Sciatic nerve (tissue), 2 donors: ENCODE results near the gene SSU72. TPM values are rescaled to one million over a fixed set of nuclear protein-coding genes. Genes with fewer than 3 reads are reported as not detected.
A peak's percentile ranks its signal among the peaks of the same experiment; 100 is the strongest.
"Not testable (repeated sequence)": the region's sequence is repeated elsewhere in the genome, so short reads cannot be mapped to it uniquely, and the experiment has no call there.

Experiments
- ATAC-seq: fragments of 200-7000 bp; cut with Tn5 transposase; one replicate; pipeline ENCODE4 v1.9.1; 2020; ENCODE audit warnings: mild to moderate bottlenecking, moderate library complexity
- DNase-seq: peaks from one replicate; pipeline ENCODE4 v3.0.0-alpha.2; 2020; ENCODE audit warnings: low spot score
- intact Hi-C: fragments of 100-400 bp; cut with DNase I; formaldehyde crosslinking; loops from one replicate; pipeline ENCODE4 v1.14.2; 2022
- total RNA-seq: library from RNA; stranded (reverse); fragmentation: NEBNext Ultra II Directional; extraction: Animal tissue kit (Norgen Biotek cat#: 25700); gene quantifications from one replicate; pipeline ENCODE4 v1.2.1, GENCODE V29; 2021
- donor health status: DM: no; HTN: no; CAD: no.
- donor health status: DM: no; HTN: no; CAD: no.

Gene SSU72
- total RNA-seq, 1 donor from 2014 or later = 78.5 TPM

DNA sequence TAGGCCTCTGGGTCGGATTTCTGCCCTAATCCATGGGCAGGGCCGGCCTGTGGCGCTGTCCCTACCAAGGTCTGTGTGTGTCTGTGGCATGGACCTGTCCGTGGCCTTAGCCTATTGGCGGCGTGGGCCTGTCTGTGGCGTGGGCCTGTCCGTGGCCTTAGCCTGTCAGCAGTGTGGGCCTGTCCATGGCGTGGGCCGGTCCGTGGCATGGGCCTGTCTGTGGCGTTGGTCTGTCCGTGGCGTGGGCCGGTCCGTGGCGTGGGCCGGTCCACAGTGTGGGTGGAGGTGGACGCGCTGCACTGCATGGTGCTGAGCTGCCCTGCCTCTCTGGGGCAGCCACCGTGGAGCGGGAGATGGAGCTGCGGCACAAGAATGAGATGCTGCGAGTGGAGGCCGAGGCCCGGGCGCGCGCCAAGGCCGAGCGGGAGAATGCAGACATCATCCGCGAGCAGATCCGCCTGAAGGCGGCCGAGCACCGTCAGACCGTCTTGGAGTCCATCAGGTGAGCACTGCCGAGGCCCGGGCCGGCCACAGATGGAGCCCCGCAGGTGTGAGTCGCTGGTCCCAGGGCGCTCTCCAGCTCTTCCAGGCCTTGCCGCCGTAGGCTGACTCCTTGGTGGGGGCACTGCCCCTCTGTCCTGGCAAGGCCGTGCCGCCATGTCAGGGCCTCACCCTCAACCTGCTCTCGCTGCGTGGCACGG is 54.7 kb downstream of the SSU72 start:
- DNase-seq, ATAC-seq, intact Hi-C loops: not testable (repeated sequence)

DNA sequence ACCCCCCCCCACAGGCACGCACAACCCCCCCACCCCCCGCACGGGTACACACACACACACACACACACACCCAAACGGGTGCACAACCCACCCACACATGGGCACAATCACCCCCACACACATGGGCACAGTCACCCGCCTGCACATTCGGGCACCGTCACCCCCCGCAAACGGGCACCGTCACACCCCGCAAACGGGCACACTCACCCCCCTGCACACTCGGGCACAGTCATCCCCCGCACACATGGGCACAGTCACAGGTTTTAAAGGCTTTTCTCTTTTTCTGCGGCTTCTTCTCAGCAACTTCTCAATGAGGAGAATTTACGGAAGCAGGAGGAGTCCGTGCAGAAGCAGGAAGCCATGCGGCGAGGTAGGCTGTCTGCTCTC is 56.0 kb downstream of the SSU72 start:
- ATAC-seq, intact Hi-C loops, DNase-seq: not testable (repeated sequence)

DNA sequence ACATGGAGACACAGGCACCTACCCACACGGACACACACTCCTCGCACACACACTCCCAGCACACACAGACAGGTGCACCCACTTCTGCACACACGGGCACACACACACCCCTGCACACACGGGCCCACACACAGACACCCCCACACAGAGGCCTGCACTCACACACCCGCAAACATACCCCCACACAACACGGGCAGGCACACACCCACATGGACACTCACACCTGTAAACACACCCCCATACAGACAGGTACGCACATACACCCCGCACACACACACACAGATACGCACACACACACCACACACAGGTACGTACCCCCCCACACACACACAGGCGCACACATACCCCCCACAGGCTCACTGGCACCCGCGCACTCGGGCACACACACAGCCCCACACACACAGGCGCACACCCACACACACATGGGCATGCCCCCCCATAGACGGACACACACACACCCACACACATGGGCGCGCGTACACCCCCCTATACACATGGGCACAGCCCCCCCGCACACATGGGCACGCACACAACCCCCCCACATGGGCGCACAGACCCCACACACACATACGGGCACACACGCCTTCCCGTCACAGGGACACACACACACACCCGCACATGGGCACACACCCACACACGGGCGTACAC is 56.6 kb downstream of the SSU72 start:
- intact Hi-C loops = no loop called here
- ATAC-seq (no peak), DNase-seq (no peak)

DNA sequence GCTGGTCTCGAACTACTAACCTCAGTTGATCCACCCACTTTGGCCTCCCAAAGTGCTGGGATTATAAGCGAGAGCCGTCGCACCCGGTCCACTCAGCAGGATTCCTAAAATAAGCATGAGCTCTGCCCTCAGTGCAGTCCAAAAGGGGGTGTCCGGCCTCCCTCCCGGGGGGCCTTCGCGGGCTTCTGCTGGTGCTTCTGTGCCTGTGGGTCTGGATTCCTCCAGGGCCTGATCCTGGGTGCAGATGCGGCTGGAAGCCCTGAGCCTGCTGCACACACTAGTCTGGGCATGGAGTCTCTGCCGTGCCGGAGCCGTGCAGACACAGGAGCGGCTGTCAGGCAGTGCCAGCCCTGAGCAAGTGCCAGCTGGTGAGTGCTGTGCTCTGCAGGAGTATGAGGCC is 57.7 kb downstream of the SSU72 start:
- intact Hi-C loops, ATAC-seq, DNase-seq: not testable (repeated sequence)

DNA sequence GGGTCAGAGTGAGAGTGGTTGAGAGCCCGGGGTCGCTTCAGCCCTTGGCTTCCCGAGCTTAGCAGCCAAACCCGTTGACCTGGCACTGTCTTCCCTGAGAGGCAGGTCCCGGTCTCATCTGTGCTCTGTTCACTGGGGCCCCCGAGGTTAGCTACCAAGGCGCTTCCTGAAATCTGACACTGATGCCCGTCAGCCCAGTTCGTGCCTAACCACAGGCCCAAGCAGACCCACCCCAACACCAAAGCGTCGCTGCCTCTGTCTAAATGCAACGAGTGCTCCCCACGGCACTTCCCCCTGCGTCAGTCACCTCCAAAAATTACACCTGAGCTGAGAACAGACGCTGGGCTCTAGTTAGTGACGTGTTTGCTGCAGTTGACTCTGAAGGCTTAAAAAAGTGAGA is 60.3 kb downstream of the SSU72 start:
- DNase-seq, ATAC-seq, intact Hi-C loops: not testable (repeated sequence)

DNA sequence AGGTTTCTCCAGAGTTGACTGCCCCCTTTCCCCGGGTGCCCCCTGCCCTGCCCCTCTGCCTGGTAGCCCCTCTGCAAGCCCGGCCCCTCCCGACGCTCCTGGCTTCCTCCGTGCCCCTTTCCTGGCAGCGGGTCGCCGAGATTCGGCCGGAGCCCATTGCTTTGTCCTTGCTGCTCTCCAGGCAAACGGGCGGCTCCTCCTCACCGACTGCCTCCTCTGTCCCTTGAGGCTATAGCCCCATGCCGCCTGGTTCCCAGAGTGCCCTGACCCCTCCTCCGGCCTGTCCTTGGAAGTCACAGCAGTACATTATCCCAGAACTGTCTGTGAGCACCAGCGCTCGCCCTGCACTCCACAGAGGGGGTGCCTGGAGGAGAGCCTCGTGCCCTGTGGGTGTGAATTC is 61.0 kb downstream of the SSU72 start:
- intact Hi-C loops, DNase-seq, ATAC-seq: not testable (repeated sequence)

DNA sequence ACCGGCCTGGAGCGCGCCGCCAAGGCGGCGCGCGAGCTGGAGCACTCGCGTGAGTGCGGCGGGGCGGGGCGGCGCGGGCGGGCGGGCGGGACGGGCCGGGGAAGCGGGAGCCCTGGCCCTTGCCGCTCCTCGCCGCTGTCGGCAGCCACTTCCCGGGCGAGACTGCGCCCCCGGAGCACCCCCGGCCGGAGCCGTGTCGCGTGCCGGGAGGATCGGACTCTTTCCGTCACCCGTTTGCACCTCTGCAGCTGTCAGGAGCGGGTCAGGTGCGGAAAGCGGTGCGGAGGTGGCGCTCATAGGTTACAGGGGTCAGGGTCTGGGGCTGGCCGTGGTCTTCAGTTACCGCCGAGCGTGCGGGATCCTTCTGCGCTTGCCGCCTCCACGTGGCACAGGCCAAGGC is 62.2 kb downstream of the SSU72 start:
- intact Hi-C loops = not testable (repeated sequence)

DNA sequence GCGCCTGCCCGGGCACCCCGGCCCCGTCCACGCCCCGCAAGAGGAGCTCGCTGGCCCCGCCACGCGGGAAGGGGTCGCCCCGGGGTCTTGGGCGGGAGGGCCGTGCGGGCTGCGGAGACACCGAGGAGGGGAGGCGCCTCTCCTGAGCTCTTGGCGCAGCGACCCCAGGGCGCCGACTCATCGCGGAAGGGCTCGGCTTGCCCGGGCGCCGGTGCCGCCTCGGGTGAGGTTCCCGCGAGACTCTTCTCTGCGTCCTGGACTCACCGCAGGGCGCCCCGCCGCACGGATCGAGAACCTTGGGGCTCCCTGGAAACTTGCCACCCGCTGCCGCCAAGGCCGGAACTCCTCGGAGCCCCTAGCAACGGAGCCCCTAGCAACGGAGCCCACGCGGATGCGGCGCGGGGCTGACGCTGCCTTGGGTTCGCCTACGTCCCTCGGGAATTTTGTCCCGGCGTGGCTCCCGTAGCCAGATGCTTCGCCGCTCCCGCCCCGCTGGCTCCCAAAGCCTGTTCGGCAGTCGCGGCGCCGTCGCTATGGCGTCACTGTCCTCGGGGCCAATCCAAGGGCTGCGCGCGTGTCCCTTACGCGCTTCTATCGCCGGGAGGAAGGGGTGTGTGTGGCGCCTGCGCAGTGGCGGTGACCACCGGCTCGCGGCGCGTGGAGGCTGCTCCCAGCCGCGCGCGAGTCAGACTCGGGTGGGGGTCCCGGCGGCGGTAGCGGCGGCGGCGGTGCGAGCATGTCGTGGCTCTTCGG is 63.0 kb downstream of the SSU72 start, which contains the start of gene ATAD3A:
TSS of gene ATAD3A (plus strand) at position 630 of the 753 bp plus-strand sequence. CDS start at position 737, 107 bp downstream.
- peak; percentile 99 for DNase-seq
- intact Hi-C loops = no loop called here
- peak; percentile 99 for ATAC-seq

More for the DNA sequence above, 62.2 kb downstream of the SSU72 start:
- not testable (repeated sequence) for DNase-seq, ATAC-seq

DNA sequence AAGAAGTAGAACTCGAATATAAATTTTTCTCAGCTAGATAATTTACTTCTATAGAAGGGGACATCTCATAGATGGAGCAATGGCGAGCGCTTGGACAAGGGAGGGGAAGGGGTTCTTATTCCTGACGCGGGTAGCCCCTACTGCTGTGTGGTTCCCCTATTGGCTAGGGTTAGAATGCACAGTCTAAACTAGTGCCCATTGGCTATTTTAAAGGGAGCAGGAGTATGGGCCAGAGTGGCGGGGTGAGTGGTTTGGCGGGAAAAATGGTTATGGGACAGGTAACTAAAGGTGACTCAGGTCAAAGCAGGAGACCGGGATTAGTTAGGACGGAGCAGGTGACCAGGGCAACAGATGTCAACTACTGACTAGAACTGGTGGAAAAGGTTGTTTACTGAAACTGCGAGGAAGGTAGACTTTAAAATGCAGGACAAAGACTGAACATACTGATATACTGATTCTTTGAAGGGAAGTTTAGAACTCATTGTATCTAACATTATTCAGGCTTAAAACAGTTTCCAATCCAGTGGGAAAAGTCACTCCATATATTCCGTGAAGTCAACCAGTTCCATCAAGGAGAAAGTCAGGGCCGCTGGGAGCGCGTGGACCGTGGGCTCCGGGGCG is 63.6 kb downstream of the SSU72 start:
- ATAC-seq (no peak), DNase-seq (no peak)
- intact Hi-C loops = no loop called here

DNA sequence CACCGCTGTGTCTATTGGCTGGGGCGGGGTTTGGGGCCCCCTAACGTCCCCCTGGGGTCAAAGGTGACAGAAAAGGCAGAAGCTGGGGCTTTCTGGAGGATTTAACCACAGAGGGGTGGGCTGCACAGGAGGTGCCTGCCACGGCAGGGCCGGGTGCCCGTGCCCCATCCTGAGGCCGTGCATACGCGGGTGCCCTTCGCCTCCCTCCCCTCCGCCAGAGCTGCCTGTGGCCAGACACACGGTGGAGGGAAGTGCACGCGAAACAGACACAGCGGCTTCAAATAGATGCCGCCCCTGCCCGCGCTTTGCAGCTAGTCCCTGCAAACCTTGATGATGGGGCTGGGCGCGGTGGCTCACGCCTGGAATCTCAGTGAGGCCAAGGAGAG is 65.2 kb downstream of the SSU72 start:
- ATAC-seq, DNase-seq, intact Hi-C loops: not testable (repeated sequence)

DNA sequence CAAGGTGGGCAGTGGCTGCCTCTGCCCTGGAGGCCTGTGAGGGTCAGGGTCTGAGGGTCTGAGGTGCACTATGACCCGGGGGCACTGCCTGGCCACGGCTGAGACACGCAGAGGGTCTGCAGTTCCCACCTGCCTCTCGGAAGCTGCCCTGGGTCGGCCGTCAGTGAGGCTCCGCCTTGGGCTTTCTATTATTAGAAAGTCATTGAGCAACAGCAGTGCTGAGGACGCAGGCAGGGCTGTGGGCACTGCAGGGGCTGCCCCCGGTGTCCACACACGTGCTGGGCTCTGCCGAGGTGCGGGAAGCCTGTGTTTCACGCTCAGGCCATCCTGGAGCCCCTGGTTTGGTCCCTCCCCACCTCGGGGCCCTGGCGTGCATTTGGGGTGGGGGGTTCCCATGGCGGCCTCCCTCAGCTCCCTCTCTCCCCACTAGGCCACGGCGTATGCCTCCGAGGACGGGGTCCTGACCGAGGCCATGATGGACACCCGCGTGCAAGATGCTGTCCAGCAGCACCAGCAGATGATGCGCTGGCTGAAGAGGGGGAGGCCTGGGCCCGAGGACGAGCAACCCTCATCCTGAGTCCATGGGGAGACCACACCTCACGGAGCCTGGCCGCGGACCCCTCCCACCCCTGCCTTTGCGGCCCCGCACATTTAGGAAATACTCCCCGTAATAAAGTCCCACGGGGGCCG is 65.7 kb downstream of the SSU72 start:
- DNase-seq, ATAC-seq, intact Hi-C loops: not testable (repeated sequence)

DNA sequence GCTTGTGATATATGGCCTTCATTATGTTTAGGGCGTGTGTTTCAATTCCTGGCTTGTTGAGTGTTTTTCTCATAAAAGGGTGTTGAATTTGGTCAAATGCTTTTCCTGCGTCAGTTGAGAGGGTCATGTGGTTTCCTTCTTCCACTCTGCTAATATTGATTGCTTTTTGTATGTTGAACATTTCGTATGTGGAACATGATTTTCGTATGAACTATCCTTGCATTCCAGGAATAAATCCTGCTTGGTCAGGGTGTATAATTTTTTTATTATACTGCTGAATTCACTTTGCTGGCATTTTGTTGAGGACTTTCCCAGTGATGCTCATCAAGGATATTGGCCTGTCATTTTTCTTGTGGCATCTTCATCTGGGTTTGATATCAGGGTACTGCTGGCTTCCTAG is 67.4 kb downstream of the SSU72 start:
- ATAC-seq (no peak), DNase-seq (no peak)
- intact Hi-C loops = no loop called here

DNA sequence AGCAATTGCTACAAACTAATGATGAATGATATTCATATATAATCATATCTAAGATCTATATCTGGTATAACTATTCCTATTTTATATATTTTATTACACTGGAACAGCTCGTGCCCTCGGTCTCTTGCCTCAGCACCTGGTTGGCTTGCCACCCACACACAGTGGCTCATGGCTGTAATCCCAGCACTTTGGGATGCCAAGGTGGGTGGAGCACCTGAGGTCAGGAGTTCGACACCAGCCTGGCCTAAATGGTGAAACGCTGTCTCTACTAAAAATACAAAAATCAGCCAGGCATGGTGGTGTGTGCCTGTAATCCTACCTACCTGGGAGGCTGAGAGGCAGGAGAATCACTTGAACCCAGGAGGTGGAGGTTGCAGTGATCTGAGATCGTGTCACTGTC is 68.9 kb downstream of the SSU72 start:
- intact Hi-C loops, DNase-seq: not testable (repeated sequence)

DNA sequence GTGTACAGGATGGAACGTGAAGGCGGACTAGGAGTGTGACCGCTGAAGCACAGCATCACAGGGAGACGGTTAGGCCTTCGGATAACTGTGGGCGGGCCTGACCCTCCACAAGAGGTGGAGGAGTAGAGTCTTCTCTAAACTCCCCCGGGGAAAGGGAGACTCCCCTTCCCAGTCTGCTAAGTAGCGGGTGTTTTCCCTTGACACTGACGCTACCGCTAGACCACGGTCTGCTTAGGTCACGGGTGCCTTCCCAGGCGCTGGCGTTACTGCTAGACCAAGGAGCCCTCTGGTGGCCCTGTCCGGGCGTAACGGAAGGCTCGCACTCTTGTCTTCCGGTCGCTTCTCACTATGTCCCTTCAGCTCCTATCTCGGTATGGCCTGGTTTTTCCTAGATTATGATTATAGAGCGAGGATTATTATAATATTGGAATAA is 69.3 kb downstream of the SSU72 start:
- intact Hi-C loops, DNase-seq: not testable (repeated sequence)

More for the DNA sequence above, 68.9 kb downstream of the SSU72 start:
- not testable (repeated sequence) for ATAC-seq

DNA sequence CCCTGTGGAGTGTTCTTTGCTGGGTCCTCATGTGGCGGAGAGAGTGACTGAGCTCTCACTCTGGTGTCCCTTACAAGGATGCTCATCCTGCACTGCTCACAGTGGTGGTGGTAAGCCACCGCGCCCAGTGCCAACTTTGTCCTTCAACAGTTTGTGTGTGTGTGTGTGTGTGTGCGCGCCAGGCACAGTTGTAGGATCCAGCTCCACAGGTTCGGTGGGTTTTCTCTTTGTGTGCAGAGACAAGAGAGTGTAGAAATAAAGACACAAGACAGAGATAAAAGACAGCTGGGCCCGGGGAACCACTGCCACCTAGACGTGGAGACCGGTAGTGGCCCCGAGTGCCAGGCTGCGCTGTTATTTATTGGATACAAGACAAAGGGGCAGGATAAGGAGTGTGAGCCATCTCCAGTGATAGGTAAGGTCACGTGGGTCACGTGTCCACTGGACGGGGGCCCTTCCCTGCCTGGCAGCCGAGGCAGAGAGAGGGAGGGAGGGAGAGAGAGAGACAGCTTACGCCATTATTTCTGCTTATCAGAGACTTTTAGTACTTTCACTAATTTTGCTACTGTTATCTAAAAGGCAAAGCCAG is 69.8 kb downstream of the SSU72 start:
- DNase-seq (peak; percentile 77), ATAC-seq (peak; percentile 56)
- intact Hi-C loops = not testable (repeated sequence)

More for the DNA sequence above, 69.3 kb downstream of the SSU72 start:
- ATAC-seq = peak; percentile 77

DNA sequence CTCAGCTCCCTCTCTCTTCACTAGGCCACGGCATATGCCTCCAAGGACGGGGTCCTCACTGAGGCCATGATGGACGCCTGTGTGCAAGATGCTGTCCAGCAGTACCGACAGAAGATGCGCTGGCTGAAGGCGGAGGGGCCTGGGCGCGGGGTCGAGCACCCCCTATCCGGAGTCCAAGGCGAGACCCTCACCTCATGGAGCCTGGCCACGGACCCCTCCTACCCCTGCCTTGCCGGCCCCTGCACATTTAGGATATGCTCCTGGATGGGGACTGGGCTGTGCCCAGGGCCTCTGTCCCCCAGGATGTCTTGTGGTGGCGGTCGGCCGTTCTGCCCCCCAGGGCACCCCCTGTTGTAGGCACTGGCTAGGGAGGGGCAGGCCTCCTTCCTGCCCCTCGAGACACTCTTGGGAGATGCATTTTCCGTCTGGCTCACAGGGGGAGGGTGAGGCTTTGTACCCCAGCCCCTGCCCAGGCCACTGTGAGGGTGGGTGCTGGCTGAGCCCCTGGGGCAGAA is 79.1 kb downstream of the SSU72 start:
- intact Hi-C loops = loop anchor here (10.0 kb wide), 1 partner anchor 101 kb away; the partner anchor contains the start of gene CCNL2
- DNase-seq = not testable (repeated sequence)
- peak; percentile 51 for ATAC-seq

DNA sequence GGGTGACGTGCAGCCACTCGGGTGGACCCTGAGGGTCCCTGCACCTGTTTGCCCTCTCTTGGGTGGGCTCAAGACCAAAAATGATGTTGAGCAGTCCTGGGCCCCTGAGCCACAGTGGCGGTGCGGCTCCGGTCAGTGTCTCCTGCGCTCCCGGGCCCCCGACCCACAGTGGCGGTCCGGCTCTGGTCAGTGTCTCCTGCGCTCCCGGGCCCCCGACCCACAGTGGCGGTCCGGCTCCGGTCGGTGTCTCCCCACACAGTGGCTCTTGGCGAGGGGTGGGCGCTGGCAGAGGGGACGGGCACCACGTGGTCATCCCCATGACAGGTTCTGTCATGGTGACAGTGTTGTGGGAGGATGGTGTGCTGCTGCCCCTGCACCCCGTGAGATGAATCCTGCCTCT is 80.4 kb downstream of the SSU72 start:
- not testable (repeated sequence) for ATAC-seq, DNase-seq
- intact Hi-C loops = loop anchor here (10.0 kb wide), 1 partner anchor 100 kb away; the partner anchor contains the start of gene CCNL2
